HL-60/S4 (cell line): Measurements from ENCODE around the gene GSDME.

Source experiments
- in situ Hi-C: fragments of 300-500 bp; cut with MboI; formaldehyde crosslinking; loops from 2 replicates; pipeline ENCODE4 v1.14.3; 2022; ENCODE audit warnings: low sequenced_read_pairs

GSDME gene

DNA sequence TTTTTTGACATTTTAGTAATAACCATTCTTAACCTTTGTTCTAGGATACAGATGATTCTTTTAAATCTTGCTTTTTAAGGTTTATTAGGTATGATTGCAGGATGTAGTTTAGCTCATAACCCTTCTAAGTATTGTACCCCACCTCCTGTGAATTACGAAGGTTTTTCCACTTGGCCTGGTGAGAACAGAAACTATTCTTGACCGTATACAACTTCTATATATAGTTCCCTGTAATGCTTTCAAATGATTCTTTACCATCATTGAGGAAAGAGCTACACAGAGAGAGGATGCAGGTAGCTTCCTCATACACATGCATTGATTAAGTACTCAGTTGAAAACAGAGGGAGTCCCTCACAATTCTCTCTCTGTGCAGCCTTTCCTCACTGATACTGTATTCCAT lies 97.8 kb downstream of the GSDME start:
- in situ Hi-C loops, result no loop called here

DNA sequence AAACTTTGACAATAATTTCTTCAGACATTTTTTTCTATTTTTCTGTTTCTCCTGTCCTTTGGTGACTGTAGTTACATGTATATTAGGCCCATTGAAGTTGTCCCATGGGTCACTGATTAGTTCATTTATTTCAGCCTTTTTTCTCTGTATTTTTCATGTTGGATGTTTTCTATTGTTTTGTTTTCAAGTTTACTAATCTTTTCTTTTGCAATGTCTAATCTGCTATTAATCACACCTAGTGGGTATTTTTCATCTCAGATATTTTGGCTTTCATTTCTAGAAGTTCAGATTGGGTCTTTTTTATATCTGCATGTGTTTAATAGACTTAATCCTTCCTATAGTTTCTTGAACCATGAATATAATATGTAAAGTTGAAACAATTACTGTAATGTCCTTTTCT lies 99.3 kb downstream of the GSDME start:
- in situ Hi-C loops, result no loop called here

DNA sequence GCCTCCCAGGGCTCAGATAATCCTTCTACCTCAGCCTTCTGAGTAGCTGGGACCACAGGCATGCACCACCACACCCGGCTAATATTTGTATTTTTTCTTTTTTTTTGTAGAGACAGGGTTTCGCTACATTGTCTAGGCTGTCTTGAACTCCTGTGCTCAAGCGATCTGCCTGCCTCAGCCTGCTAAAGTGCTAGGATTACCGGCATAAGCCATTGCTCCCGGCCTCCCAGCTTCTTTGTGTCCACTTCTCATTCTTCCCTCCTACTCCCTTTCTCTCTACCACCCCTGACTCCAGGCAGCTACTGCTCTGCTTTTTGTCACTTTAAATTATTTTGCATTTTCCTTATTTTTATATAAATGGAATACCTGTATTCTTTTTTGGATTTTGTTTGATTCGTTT lies 100.7 kb downstream of the GSDME start:
- in situ Hi-C loops, result no loop called here

DNA sequence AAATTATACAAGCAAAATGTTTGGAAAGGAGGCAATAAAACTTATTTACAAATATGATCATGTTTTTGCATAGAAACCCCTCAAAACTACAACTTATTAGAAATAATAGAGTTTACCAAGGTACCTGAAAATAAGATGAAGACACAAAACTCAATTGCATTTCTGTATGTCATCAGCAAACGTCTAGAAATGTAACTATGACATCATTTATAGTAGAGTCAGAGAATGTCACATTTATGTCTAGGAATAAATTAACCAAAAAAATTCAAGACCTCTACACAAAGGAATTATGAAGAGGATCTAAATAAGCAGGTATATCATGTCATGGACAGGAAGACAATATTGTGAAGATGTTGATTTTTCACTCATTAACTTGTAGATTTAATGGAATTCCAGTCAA lies 103.0 kb downstream of the GSDME start:
- in situ Hi-C loops, result no loop called here

DNA sequence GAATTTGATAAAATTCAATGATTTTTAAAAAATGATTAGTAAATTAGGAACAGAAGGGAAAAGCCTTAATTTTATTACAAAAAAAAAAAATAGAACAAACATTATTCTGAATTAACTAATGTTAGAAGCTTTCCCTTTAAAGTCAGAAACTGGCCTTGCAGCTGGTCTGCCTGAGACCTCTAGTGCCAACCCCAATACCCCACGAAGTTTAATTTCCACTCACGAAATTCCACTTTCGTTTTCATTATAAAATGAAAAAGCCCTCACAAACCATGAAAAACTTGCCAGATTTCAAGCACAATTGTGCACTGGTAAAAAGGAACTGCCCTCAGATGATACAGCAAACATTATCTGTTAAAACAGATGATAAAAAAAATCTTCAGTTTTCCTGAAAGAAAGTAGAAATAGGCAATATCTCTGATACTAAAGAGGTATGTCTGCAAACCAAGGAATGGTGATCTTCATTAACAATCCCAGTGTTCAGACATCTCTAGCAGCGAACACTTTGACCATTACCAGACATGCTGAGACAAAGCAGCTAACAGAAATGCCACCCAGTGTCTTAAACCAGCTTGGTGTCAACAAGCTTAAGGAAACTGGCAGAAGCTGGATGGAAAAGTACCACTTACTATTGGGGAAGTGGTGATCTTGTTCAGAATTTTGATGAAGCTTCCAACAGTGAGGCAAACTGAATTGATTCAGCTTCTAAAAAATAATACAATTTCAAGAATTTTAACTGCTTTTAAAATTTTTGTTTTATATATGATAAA lies 103.8 kb downstream of the GSDME start:
- in situ Hi-C loops, result no loop called here

DNA sequence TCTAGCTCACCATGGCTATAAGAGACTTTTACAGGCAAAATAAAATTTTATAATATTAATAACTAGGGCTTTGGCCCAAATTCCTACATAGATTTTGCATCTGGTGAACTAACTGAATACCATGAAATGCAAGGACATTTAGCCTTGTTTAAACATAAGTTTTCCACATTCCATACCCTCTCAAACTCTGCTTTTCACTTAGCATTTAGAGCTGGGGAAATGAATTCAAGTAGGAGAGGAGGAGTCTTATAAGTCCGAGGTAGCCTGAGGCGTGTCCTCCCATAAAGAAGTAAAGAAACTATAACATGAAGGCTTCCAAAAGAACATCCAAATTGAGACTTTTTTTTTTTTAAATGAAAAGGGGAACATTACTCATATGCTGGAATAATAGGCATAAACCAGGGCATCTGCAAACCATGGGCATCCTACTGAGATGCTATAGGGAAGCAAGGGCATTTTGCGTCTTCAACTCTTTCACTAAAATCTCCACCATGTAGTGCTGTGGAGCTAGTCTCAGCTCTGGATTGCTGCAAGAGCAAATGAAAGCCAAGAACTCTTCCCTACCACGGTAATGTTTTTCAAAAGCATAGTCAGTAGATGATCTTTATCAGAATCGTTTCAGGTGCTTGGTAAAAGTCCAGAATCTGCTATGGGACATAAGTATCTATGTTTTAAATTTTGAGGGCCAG lies 104.9 kb downstream of the GSDME start:
- in situ Hi-C loops, result no loop called here
